MM.1S (cell line): Measurements from ENCODE around the gene MLH3.

Experiments
- DNase-seq: peaks from one replicate; pipeline ENCODE4 v3.0.0-alpha.2; 2015
- H2AFZ ChIP-seq: fragments of 300-600 bp; sonication (generic); 2 replicates; pipeline ENCODE4 v1.6.0; 2016; ENCODE audit warnings: antibody characterized with exemption, low read length
- H3F3A ChIP-seq: fragments of 300-600 bp; sonication (generic); 2 replicates; pipeline ENCODE4 v1.6.1; 2016; ENCODE audit warnings: mild to moderate bottlenecking, antibody characterized with exemption, low read length, moderate library complexity, mixed read lengths; ENCODE audit not compliant: insufficient read depth
- H3K27ac ChIP-seq: fragments of 300-600 bp; sonication (generic); 2 replicates; pipeline ENCODE4 v1.5.1; 2016; ENCODE audit warnings: mild to moderate bottlenecking, low read length
- H3K27me3 ChIP-seq: fragments of 300-600 bp; sonication (generic); replicated peaks from 2 replicates; pipeline ENCODE4 v1.6.0; 2016; ENCODE audit warnings: low read length; ENCODE audit not compliant: insufficient read depth
- H3K36me3 ChIP-seq: fragments of 300-600 bp; sonication (generic); replicated peaks from 2 replicates; pipeline ENCODE4 v1.6.1; 2016; ENCODE audit warnings: mild to moderate bottlenecking, low read length, mixed read lengths; ENCODE audit not compliant: insufficient read depth
- H3K4me1 ChIP-seq: fragments of 300-600 bp; sonication (generic); 2 replicates; pipeline ENCODE4 v1.6.1; 2016; ENCODE audit warnings: low read length, mixed read lengths
- H3K4me2 ChIP-seq: fragments of 300-600 bp; sonication (generic); 2 replicates; pipeline ENCODE4 v1.6.0; 2016; ENCODE audit warnings: low read depth, low read length
- H3K4me3 ChIP-seq: fragments of 300-600 bp; sonication (generic); 2 replicates; pipeline ENCODE4 v1.5.1; 2016; ENCODE audit warnings: low read length, mixed read lengths
- H3K79me2 ChIP-seq: fragments of 300-600 bp; sonication (generic); 2 replicates; pipeline ENCODE4 v1.6.1; 2016; ENCODE audit warnings: mixed run types, low read length, mixed read lengths
- H3K9ac ChIP-seq: fragments of 300-600 bp; sonication (generic); 2 replicates; pipeline ENCODE4 v1.6.1; 2016; ENCODE audit warnings: low read length, mixed read lengths
- H3K9me2 ChIP-seq: fragments of 300-600 bp; sonication (generic); replicated peaks from 2 replicates; pipeline ENCODE4 v1.6.1; 2016; ENCODE audit warnings: mild to moderate bottlenecking, low read length, mixed read lengths; ENCODE audit not compliant: insufficient read depth
- H3K9me3 ChIP-seq: fragments of 300-600 bp; sonication (generic); replicated peaks from 2 replicates; pipeline ENCODE4 v1.6.1; 2016; ENCODE audit warnings: mild to moderate bottlenecking, low read length, mixed read lengths; ENCODE audit not compliant: insufficient read depth
- H4K20me1 ChIP-seq: fragments of 300-600 bp; sonication (generic); 2 replicates; pipeline ENCODE4 v1.6.1; 2016; ENCODE audit warnings: mild to moderate bottlenecking, low read length, moderate library complexity, mixed read lengths; ENCODE audit not compliant: insufficient read depth
- EZH2 ChIP-seq: fragments of 300-600 bp; sonication (generic); optimal IDR thresholded peaks from 2 replicates; pipeline ENCODE3; 2017; ENCODE audit warnings: low read depth, mild to moderate bottlenecking, antibody characterized with exemption, low read length, mixed read lengths
- EZH2phosphoT487 ChIP-seq: fragments of 300-600 bp; sonication (generic); IDR thresholded peaks from 2 replicates; pipeline ENCODE4 v1.6.1; 2018; ENCODE audit warnings: antibody characterized with exemption, low read length
- TF ChIP-seq, protein P1 (sequence below): fragments of 300-600 bp; sonication (generic); IDR thresholded peaks from 2 replicates; pipeline ENCODE4 v1.5.1; 2016; ENCODE audit warnings: antibody characterized with exemption, low read length, mixed read lengths

Gene MLH3

DNA sequence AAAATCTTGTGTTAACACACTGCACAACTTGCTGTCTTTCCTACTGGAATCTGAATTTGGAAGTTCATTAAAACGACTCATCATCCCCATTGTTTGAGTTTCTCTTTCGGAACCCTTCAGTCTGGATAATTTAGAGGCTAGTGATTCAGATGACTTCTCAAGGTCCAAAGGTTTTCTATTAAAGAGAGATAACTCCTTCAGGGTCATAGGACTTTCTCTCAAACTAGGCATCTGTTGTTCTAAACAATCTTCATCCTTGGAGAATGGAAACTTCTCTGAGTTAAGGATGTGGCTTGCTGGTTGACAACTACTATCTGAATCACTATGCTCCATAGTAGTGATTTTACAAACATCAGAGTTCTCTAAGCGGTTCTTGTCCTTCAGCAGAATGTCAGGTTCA is 4.4 kb downstream of the MLH3 start:
- Histone ChIP-seq H3K9ac (no peak overlapping the region), H3K79me2 (no peaks in the 10 kb centered on the region), H3K9me2 (no peaks in the 10 kb centered on the region), H3K36me3 (no peaks in the 10 kb centered on the region), H3K27ac (no peak overlapping the region), H4K20me1 (no peaks in the 10 kb centered on the region), H3K4me2 (no peak overlapping the region), H3F3A (no peaks in the 10 kb centered on the region), H3K27me3 (no peaks in the 10 kb centered on the region), H3K4me1 (no peaks in the 10 kb centered on the region), H3K4me3 (no peak overlapping the region), H3K9me3 (no peaks in the 10 kb centered on the region), H2AFZ (no peak overlapping the region)
- DNase-seq: no peak
- TF ChIP-seq EZH2phosphoT487: no peak
- TF ChIP-seq, protein P1, sequence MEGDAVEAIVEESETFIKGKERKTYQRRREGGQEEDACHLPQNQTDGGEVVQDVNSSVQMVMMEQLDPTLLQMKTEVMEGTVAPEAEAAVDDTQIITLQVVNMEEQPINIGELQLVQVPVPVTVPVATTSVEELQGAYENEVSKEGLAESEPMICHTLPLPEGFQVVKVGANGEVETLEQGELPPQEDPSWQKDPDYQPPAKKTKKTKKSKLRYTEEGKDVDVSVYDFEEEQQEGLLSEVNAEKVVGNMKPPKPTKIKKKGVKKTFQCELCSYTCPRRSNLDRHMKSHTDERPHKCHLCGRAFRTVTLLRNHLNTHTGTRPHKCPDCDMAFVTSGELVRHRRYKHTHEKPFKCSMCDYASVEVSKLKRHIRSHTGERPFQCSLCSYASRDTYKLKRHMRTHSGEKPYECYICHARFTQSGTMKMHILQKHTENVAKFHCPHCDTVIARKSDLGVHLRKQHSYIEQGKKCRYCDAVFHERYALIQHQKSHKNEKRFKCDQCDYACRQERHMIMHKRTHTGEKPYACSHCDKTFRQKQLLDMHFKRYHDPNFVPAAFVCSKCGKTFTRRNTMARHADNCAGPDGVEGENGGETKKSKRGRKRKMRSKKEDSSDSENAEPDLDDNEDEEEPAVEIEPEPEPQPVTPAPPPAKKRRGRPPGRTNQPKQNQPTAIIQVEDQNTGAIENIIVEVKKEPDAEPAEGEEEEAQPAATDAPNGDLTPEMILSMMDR: no peak
- no peak for TF ChIP-seq EZH2

DNA sequence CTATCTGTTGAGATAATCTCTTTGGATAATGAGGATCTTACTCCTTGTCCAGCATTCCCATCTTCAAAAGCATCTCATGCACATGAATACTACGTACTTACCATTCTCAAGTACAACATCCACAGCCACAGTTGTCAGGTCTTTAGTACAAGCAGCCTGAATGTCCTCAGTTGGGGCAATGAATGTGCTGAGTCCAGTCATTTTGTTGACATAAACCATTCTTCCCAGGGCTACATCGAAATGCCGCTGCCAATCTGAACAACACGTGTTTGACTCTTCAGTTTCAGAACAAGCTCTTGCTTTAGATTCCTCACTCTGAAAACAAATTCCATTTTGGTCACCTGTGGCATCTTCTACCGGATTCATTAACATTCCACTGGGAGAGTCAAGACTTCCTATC is 5.0 kb downstream of the MLH3 start:
- H3F3A ChIP-seq: no peaks in the 10 kb centered on the region
- no peaks in the 10 kb centered on the region for H3K36me3 ChIP-seq
- H3K9me3 ChIP-seq: no peaks in the 10 kb centered on the region
- no peak overlapping the region for H3K27ac ChIP-seq
- no peaks in the 10 kb centered on the region for H4K20me1 ChIP-seq
- H3K9me2 ChIP-seq: no peaks in the 10 kb centered on the region
- no peaks in the 10 kb centered on the region for H3K27me3 ChIP-seq
- no peak for TF ChIP-seq EZH2
- H3K4me2 ChIP-seq: no peak overlapping the region
- H2AFZ ChIP-seq: no peak overlapping the region
- no peak overlapping the region for H3K4me3 ChIP-seq
- no peak for DNase-seq
- no peaks in the 10 kb centered on the region for H3K79me2 ChIP-seq
- no peak overlapping the region for H3K9ac ChIP-seq
- no peaks in the 10 kb centered on the region for H3K4me1 ChIP-seq

DNA sequence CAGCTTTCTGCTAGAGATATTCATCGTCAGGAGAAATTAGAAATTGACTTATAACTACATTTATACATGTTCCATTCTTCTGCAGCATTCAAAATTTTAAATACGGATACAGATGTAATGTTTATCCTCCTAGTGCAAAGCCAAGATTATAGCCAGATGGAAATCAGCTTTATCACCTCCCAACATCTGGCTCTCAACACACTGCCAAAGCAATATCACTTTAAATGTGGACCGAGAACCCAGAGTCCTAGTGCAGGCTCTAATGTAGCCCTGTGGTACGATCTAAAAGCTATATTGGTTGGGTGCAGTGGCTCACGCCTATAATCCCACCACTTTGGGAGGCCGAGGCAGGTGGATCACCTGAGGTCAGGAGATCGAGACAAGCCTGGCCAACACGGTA is 6.5 kb downstream of the MLH3 start:
- no peak for TF ChIP-seq EZH2phosphoT487
- TF ChIP-seq, protein P1: no peak
- TF ChIP-seq EZH2: no peak
- H3K27me3 ChIP-seq: no peaks in the 10 kb centered on the region
- no peaks in the 10 kb centered on the region for H4K20me1 ChIP-seq
- H3K4me2 ChIP-seq: no peak overlapping the region
- no peaks in the 10 kb centered on the region for H3K9me2 ChIP-seq
- DNase-seq: no peak
- no peaks in the 10 kb centered on the region for H3K79me2 ChIP-seq
- H3K4me3 ChIP-seq: no peak overlapping the region
- H3K9me3 ChIP-seq: no peaks in the 10 kb centered on the region
- no peak overlapping the region for H2AFZ ChIP-seq
- H3K9ac ChIP-seq: no peak overlapping the region
- H3F3A ChIP-seq: no peaks in the 10 kb centered on the region
- H3K36me3 ChIP-seq: no peaks in the 10 kb centered on the region
- no peaks in the 10 kb centered on the region for H3K4me1 ChIP-seq
- no peak overlapping the region for H3K27ac ChIP-seq

GRCh38 chr14:75044322-75044721 is 6.9 kb downstream of the MLH3 start:
- no peaks in the 10 kb centered on the region for H3K9me3 ChIP-seq
- H3F3A ChIP-seq: no peaks in the 10 kb centered on the region
- no peak overlapping the region for H3K4me3 ChIP-seq
- no peaks in the 10 kb centered on the region for H3K9me2 ChIP-seq
- DNase-seq: no peak
- H3K79me2 ChIP-seq: no peaks in the 10 kb centered on the region
- no peaks in the 10 kb centered on the region for H4K20me1 ChIP-seq
- H3K4me1 ChIP-seq: no peaks in the 10 kb centered on the region
- H3K4me2 ChIP-seq: no peak overlapping the region
- H3K27me3 ChIP-seq: no peaks in the 10 kb centered on the region
- H3K27ac ChIP-seq: no peak overlapping the region
- no peak overlapping the region for H3K9ac ChIP-seq
- no peaks in the 10 kb centered on the region for H3K36me3 ChIP-seq
- TF ChIP-seq EZH2phosphoT487: no peak
- no peak overlapping the region for H2AFZ ChIP-seq
